HG03108 (cell line): ENCODE data around the gene HTRA2.

ENCODE experiments used
- ATAC-seq: cut with Tn5 transposase; IDR thresholded peaks from one replicate; pipeline ENCODE4 v1.9.1; 2021; ENCODE audit warnings: moderate library complexity; ENCODE audit not compliant: unreplicated experiment

HTRA2 gene

GRCh38 chr2:74515271-74515980 lies 14.3 kb upstream of the HTRA2 start:
- ATAC-seq: no peak

GRCh38 chr2:74515981-74516633 lies 13.6 kb upstream of the HTRA2 start:
- ATAC-seq: no peak

GRCh38 chr2:74516650-74517049 lies 13.1 kb upstream of the HTRA2 start:
- no peak for ATAC-seq

GRCh38 chr2:74522516-74522915 lies 7.2 kb upstream of the HTRA2 start:
- no peak for ATAC-seq

GRCh38 chr2:74524005-74524404 lies 5.7 kb upstream of the HTRA2 start:
- ATAC-seq: no peak

- no peak for ATAC-seq
These were observed 4.6 kb upstream of the HTRA2 start for GRCh38 chr2:74524955-74525716.

- ATAC-seq: no peak
These were observed 3.8 kb upstream of the HTRA2 start, which contains the start of gene DQX1 for GRCh38 chr2:74525717-74526648. Gene DQX1, minus strand, starts transcription at chr2:74526231. Its CDS starts 502 bp downstream, at chr2:74525729.

- no peak for ATAC-seq
These were observed 3.0 kb upstream of the HTRA2 start for GRCh38 chr2:74526649-74527230.

- ATAC-seq: no peak
These were observed 2.0 kb upstream of the HTRA2 start for GRCh38 chr2:74527741-74528140.

- peak; percentile 0 for ATAC-seq
These were observed 955 bp upstream of the HTRA2 start for GRCh38 chr2:74528600-74529356.

- peak; percentile 34 for ATAC-seq
These were observed 780 bp downstream of the HTRA2 start for GRCh38 chr2:74530239-74531187.

GRCh38 chr2:74531666-74532065 lies 1.9 kb downstream of the HTRA2 start:
- no peak for ATAC-seq

GRCh38 chr2:74532222-74532621 lies 2.5 kb downstream of the HTRA2 start:
- no peak for ATAC-seq

- no peak for ATAC-seq
These were observed 3.7 kb downstream of the HTRA2 start for GRCh38 chr2:74533464-74533863.

GRCh38 chr2:74534411-74534810 lies 4.7 kb downstream of the HTRA2 start:
- no peak for ATAC-seq

- ATAC-seq: no peak
These were observed 5.8 kb downstream of the HTRA2 start for GRCh38 chr2:74535440-74535965.

- ATAC-seq: no peak
These were observed 6.6 kb downstream of the HTRA2 start for GRCh38 chr2:74536166-74536950.
